ENCODE results near the gene TNIK.

GRCh38 chr3:171301998-171302397, 158.2 kb downstream of the TNIK start:
- TF ChIP-seq POLR2A (IDR thresholded peaks at IDR 0.05) (no peak), CTCF (IDR thresholded peaks at IDR 0.05) (no peak), EP300 (IDR thresholded peaks at IDR 0.05; ENCODE audit: low read depth) (no peak), POLR2AphosphoS5 (IDR thresholded peaks at IDR 0.05) (no peak)
